DMS114 treated with DMSO at 0.1 percent for 48 hours (cell line): ENCODE results near the gene SETDB1.

Source experiments
- DNase-seq: peaks from one replicate; lab custom pipeline; 2025; ENCODE audit not compliant: unreplicated experiment; lab: John Stamatoyannopoulos, UW

The SETDB1 gene

GRCh38 chr1:150974580-150975478 lies 48.7 kb downstream of the SETDB1 start, which contains the start of gene CERS2:
Gene CERS2 (minus strand): TSS chr1:150974835. CDS start chr1:150969090, 5,745 bp downstream.
- no peak for DNase-seq

GRCh38 chr1:150976401-150976821 lies 50.2 kb downstream of the SETDB1 start:
- DNase-seq = no peak

GRCh38 chr1:150976879-150977694 lies 50.9 kb downstream of the SETDB1 start:
- no peak for DNase-seq

GRCh38 chr1:150979092-150980056 lies 53.2 kb downstream of the SETDB1 start:
- peak; percentile 95 for DNase-seq

- DNase-seq = no peak
These were observed 55.1 kb downstream of the SETDB1 start for GRCh38 chr1:150981177-150981804.

- no peak for DNase-seq
These were observed 55.9 kb downstream of the SETDB1 start, which contains the start of gene ANXA9 for GRCh38 chr1:150981805-150982712. Gene ANXA9 (plus strand): TSS chr1:150982292. CDS start chr1:150983106, 814 bp downstream.

- DNase-seq = no peak
These were observed 59.1 kb downstream of the SETDB1 start for GRCh38 chr1:150985179-150985825.

- no peak for DNase-seq
These were observed 61.8 kb downstream of the SETDB1 start for GRCh38 chr1:150987924-150988323.

GRCh38 chr1:150992626-150993025 lies 66.5 kb downstream of the SETDB1 start:
- DNase-seq = no peak

GRCh38 chr1:150994248-150994647 lies 68.1 kb downstream of the SETDB1 start:
- DNase-seq = no peak

GRCh38 chr1:150995460-150995859 lies 69.3 kb downstream of the SETDB1 start:
- no peak for DNase-seq

- DNase-seq = peak; percentile 39
These were observed 69.7 kb downstream of the SETDB1 start for GRCh38 chr1:150995896-150996295.

- DNase-seq = no peak
These were observed 71.1 kb downstream of the SETDB1 start for GRCh38 chr1:150997126-150997872.

- no peak for DNase-seq
These were observed 71.8 kb downstream of the SETDB1 start for GRCh38 chr1:150997949-150998348.

GRCh38 chr1:150999051-150999674 lies 73.0 kb downstream of the SETDB1 start:
- DNase-seq = no peak

- no peak for DNase-seq
These were observed 73.8 kb downstream of the SETDB1 start for GRCh38 chr1:150999926-151000325.

GRCh38 chr1:151000408-151000807 lies 74.2 kb downstream of the SETDB1 start:
- no peak for DNase-seq
